Epithelial cell of esophagus (primary cell): Measurements from ENCODE around the gene AHI1.
A peak's percentile ranks its signal among the peaks of the same experiment; 100 is the strongest.

Experiments
- DNase-seq: peaks from one replicate; pipeline ENCODE4 v3.0.0; 2010; ENCODE audit warnings: low read depth
- H3K4me3 ChIP-seq: 2 replicates; pipeline ENCODE4 v1.5.1; 2011; ENCODE audit warnings: mild to moderate bottlenecking, low read length, control low read depth
- TF ChIP-seq, protein P1 (sequence below): IDR thresholded peaks from 2 replicates; pipeline ENCODE4 v1.5.1; 2011; ENCODE audit warnings: low read depth, mild to moderate bottlenecking, low read length, control low read depth, inconsistent platforms; ENCODE audit not compliant: insufficient read depth; ENCODE audit errors: missing control alignments

The AHI1 gene

DNA sequence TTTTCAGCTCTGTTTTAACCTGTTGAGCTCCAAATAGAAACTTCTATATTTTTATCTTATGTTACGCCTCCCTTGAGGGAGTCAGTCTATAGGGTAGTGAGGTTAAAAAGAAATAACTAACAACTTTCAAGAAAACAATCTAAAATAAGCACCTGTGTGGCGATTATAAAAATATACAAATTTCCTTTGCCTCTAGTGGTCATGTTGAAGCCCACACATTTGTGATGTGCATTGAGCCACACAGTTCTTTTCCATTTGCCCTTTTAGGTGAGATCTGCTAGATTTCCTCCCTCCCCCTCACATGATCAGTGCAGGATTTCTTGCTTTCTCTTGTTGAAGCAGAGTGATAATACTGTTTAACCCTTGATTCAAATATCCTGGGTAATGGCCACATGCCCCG, 232.3 kb downstream of the AHI1 start:
- DNase-seq: no peak
- TF ChIP-seq, protein P1, sequence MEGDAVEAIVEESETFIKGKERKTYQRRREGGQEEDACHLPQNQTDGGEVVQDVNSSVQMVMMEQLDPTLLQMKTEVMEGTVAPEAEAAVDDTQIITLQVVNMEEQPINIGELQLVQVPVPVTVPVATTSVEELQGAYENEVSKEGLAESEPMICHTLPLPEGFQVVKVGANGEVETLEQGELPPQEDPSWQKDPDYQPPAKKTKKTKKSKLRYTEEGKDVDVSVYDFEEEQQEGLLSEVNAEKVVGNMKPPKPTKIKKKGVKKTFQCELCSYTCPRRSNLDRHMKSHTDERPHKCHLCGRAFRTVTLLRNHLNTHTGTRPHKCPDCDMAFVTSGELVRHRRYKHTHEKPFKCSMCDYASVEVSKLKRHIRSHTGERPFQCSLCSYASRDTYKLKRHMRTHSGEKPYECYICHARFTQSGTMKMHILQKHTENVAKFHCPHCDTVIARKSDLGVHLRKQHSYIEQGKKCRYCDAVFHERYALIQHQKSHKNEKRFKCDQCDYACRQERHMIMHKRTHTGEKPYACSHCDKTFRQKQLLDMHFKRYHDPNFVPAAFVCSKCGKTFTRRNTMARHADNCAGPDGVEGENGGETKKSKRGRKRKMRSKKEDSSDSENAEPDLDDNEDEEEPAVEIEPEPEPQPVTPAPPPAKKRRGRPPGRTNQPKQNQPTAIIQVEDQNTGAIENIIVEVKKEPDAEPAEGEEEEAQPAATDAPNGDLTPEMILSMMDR: no peak
- H3K4me3 ChIP-seq: no peak overlapping the region

DNA sequence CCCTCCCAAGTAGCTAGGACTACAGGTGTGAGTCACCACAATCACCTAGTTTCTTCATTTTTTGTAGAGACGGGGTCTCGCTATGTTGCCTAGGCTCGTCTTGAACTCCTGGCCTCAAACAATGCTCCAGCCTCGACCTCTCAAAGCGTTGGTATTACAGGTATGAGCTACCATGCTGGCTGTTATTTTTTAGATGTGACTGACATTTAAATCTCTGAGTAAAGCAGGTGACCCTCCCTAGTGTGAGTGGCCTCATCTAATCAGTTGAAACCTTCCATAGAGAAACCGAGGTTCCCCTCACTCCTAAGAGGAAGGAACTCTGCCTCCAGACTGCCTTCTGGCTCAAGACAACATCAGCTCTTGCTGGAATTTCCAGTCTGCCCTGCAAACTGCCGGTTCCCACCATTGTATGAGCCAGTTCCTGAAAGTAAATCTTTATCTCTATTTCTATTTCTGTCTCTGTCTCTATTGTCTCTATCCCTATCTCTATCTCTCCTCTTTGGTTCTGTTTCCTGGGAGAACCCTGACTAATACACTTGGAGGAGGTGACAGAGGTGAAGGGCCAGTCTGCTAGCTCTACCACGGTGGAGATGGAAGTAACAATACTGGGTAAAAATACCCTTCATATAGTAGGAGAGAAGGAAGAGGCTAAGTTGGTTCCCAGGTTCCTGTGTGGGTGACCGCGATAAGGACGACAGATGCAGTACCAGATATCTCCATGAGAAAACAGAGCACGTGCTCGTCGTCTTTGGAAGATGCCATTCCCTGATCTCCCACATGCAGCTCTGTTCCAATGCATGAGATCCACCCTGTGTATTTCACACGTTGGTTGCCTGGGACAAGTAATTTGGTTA, 235.4 kb downstream of the AHI1 start:
- DNase-seq: no peak
- TF ChIP-seq, protein P1: no peak

DNA sequence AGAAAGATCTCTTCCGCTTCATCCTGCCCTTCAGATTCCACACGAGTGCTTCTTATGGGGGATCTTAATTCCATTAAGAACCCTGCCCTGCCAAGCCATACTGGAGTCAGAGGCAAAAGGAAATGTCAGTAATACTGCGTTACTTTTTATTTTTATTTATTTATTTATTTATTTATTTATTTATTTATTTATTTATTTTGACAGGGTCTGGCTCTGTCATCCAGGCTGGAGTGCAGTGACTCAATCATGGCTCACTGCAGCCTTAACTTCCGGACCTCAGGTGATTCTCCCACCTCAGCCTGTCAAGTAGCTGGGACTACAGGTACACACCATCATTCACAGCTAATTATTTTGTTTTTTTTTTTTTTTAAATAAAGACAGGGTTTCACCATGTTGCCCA, 236.9 kb downstream of the AHI1 start:
- peak; percentile 36 for DNase-seq
- TF ChIP-seq, protein P1: no peak
- no peak overlapping the region for H3K4me3 ChIP-seq

More for the DNA sequence above, 235.4 kb downstream of the AHI1 start:
- no peak overlapping the region for H3K4me3 ChIP-seq

DNA sequence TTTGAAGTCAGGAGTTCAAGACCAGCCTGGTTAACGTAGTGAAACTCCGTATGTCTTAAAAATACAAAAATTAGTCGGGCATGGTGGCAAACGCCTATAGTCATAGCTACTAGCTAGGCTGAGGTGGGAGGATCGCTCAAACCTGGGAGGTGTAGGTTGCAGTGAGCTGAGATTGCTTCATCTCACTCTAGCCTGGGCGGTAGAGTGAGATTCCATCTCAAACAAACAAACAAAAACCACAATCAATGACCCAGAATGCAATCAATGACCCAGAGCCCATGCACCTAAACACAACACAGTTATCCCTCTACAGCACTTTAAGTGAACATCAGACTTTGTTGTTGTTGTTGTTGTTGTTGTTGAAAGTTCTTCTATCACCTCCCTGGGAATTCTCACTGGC, 238.6 kb downstream of the AHI1 start:
- no peak overlapping the region for H3K4me3 ChIP-seq
- DNase-seq: peak; percentile 74
- TF ChIP-seq, protein P1: no peak

DNA sequence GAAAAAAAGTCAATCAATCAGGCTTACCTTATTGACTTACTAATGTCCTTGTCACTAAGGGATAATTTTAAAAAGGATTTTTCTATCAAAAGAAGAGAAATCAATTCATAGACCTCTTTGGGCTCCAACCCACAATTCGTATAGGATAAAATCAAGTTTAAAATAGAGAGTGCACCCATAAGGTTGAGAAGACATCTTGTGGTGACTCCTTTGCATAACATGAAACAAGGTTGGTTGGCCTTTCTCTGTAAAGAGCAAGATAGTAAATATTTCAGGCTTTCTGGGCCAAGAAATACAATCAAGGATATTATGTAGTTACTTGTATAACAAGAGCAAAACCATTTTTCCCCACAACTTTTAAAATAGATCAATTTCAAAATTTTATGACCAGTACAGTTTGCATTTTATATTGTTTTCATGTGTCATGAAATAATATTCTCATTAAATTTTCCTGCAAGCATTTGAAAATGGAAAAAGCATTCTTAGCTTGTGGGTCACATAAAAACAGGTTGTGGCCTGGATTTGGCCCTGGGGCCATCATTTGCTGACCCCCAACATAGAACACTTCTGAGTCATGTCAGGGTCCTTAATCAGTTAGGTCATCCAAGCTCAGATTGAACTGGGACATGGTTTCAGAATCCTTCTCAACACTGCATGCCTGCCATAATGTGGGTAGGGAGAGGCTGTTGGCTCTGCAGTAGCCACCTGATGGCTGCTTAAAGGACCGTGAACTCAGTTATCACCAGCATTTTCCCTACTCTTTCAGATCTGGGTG, 239.7 kb downstream of the AHI1 start:
- H3K4me3 ChIP-seq: no peak overlapping the region
- TF ChIP-seq, protein P1: peak; percentile 34
- DNase-seq: no peak

DNA sequence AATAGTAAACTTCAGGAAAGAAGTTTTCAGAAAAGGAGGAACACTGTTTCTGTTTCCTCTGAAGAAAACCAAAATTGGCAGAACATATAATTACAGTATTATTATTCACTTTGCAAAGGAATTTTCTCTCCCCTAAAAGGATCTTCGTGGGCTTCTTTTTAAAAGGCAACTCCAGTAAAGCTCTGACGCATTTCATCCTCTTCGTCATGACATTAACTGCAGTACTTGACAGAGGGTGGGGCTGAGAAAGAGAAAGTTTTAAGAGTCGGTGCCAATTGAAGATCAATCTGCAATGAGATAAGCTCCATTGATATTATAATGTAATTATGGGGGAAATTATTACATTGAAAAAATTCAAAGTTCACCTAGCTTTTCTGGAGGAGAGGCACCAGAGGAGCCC, 240.7 kb downstream of the AHI1 start:
- H3K4me3 ChIP-seq: no peak overlapping the region
- no peak for DNase-seq
- TF ChIP-seq, protein P1: no peak

DNA sequence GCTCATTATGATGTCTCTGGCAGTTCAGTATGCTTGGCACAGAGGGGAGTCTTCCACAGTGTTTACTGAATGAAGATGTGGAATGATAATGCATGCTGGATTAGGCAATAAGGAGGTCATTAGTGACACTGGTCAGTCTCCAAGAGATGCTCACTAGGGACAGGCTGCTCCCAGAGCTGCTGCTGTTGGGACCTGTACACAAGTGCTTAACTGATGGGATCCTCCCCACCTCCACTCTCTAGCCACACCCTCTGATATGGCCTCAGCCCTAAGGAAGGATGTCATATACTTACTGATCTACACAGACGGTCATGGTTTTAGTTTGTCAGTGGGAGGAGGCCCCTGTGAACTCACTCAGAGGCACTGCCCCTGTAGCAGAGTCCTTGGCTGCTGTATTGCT, 243.1 kb downstream of the AHI1 start:
- no peak overlapping the region for H3K4me3 ChIP-seq
- TF ChIP-seq, protein P1: no peak

More for the DNA sequence above, 243.1 kb downstream of the AHI1 start:
- DNase-seq: no peak
